Hepatocyte (in vitro differentiated cells): ENCODE data around the gene NXPH4. TPM values are rescaled to one million over a fixed set of nuclear protein-coding genes. Genes with fewer than 3 reads are reported as not detected.

Experiments used
- DNase-seq: peaks from one replicate; pipeline ENCODE4 v3.0.0-alpha.2; 2016; ENCODE audit warnings: low spot score
- H2AFZ ChIP-seq: fragments of 200-600 bp; sonication (generic); 2 replicates; pipeline ENCODE4 v1.6.0; 2016; ENCODE audit warnings: antibody characterized with exemption, mild to moderate bottlenecking
- H3K27ac ChIP-seq: fragments of 200-600 bp; sonication (generic); 2 replicates; pipeline ENCODE4 v1.5.1; 2016; ENCODE audit warnings: mild to moderate bottlenecking
- H3K27me3 ChIP-seq: fragments of 200-600 bp; sonication (generic); 2 replicates; pipeline ENCODE4 v1.6.1; 2016
- H3K36me3 ChIP-seq: fragments of 200-600 bp; sonication (generic); replicated peaks from 2 replicates; pipeline ENCODE4 v1.5.1; 2016; ENCODE audit warnings: low read depth; ENCODE audit not compliant: insufficient read depth
- H3K4me1 ChIP-seq: fragments of 200-600 bp; sonication (generic); 2 replicates; pipeline ENCODE4 v1.5.1; 2016; ENCODE audit warnings: mild to moderate bottlenecking, moderate library complexity; ENCODE audit not compliant: insufficient read depth
- H3K4me2 ChIP-seq: fragments of 200-600 bp; sonication (generic); 2 replicates; pipeline ENCODE4 v1.6.0; 2016
- H3K4me3 ChIP-seq: fragments of 200-600 bp; sonication (generic); 2 replicates; pipeline ENCODE4 v1.5.1; 2016; ENCODE audit warnings: mild to moderate bottlenecking
- H3K79me2 ChIP-seq: fragments of 200-600 bp; sonication (generic); 2 replicates; pipeline ENCODE4 v1.6.0; 2017; ENCODE audit warnings: mild to moderate bottlenecking
- H3K9me2 ChIP-seq: fragments of 200-600 bp; sonication (generic); replicated peaks from 2 replicates; pipeline ENCODE4 v1.6.0; 2017; ENCODE audit warnings: mild to moderate bottlenecking; ENCODE audit not compliant: insufficient read depth
- H3K9me3 ChIP-seq: fragments of 200-600 bp; sonication (generic); 2 replicates; pipeline ENCODE4 v1.5.1; 2016; ENCODE audit warnings: low read depth, mild to moderate bottlenecking
- H4K20me1 ChIP-seq: fragments of 200-600 bp; sonication (generic); 2 replicates; pipeline ENCODE4 v1.6.0; 2016; ENCODE audit warnings: mild to moderate bottlenecking; ENCODE audit not compliant: insufficient read depth, poor library complexity, severe bottlenecking
- EZH2 ChIP-seq: fragments of 200-600 bp; sonication (generic); IDR thresholded peaks from 2 replicates; pipeline ENCODE4 v1.6.1; 2016; ENCODE audit warnings: antibody characterized with exemption, mild to moderate bottlenecking, borderline replicate concordance
- EZH2phosphoT487 ChIP-seq: fragments of 200-600 bp; sonication (generic); IDR thresholded peaks from one replicate; pipeline ENCODE4 v1.6.1; 2018; ENCODE audit warnings: antibody characterized with exemption, mild to moderate bottlenecking, low read depth, moderate library complexity; ENCODE audit not compliant: unreplicated experiment, severe bottlenecking
- WGBS: methylation state at CpG from one replicate; pipeline ENCODE4 v1.1.6; 2016; ENCODE audit warnings: low lambda C conversion rate; ENCODE audit errors: missing lambda C conversion rate; 5-methylcytosine and 5-hydroxymethylcytosine counted together
- polyA plus RNA-seq: library from polyadenylated mRNA; unstranded; fragments of >200 nt; fragmentation: Nextera tagmentation; extraction: Ambion mirVana; gene quantifications from 2 replicates; pipeline ENCODE4 v1.2.1, GENCODE V29; 2016
- total RNA-seq: library from RNA; depleted of rRNA; stranded (reverse); fragments of >200 nt; gene quantifications from 2 replicates; pipeline ENCODE4 v1.2.3, GENCODE V29; 2014
- TF ChIP-seq, protein P1 (sequence below): fragments of 200-600 bp; sonication (generic); IDR thresholded peaks from 2 replicates; pipeline ENCODE4 v1.5.1; 2016; ENCODE audit warnings: antibody characterized with exemption, mild to moderate bottlenecking; ENCODE audit not compliant: poor library complexity

NXPH4 gene
- total and polyA plus RNA-seq, 2 experiments from 2014 or later, result 1.1 to 3.3 TPM

DNA sequence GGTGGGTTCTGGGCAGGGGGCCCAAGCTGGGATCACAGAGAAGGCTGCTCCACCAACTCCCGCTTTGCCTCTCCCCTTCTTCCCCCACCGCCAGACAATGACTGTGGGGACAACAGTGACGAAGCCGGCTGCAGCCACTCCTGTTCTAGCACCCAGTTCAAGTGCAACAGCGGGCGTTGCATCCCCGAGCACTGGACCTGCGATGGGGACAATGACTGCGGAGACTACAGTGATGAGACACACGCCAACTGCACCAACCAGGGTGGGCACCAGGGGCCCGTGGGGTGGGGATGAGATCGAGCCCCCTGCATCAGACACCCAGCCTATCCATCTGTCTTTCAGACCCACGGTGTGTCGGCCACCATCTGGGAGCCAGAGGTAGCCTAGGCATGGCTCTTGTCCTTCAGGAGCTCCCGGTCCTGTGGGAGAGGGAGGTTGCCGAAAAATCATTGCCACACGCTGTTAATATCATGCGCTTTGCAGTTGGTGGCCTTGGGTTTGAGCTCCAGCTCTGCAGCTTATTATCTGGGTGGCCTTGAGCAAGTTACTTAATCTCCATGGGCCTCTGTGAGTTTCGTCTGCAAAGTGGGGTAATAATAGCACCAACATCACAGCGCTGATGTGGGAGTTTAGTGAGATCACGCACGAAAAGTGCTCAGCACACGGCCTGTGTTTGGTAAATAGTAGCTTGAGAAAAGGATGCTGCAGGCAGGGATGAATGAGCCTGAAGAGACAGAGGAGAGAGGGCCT lies 47.4 kb upstream of the NXPH4 start:
- Histone ChIP-seq H3K27ac (no peak overlapping the region), H2AFZ (no peak overlapping the region), H3K4me3 (no peak overlapping the region), H3K27me3 (no peaks in the 10 kb centered on the region), H3K36me3 (peaks cover 2% of the 10 kb centered on the region), H3K9me3 (no peaks in the 10 kb centered on the region), H3K4me2 (no peak overlapping the region), H3K79me2 (no peaks in the 10 kb centered on the region), H4K20me1 (peaks cover 2% of the 10 kb centered on the region), H3K4me1 (no peaks in the 10 kb centered on the region), H3K9me2 (no peaks in the 10 kb centered on the region)
- DNase-seq, result no peak
- WGBS, result 95% methylated on average over 21 of the region's 23 CpGs
- TF ChIP-seq EZH2, result no peak
- TF ChIP-seq, protein P1, sequence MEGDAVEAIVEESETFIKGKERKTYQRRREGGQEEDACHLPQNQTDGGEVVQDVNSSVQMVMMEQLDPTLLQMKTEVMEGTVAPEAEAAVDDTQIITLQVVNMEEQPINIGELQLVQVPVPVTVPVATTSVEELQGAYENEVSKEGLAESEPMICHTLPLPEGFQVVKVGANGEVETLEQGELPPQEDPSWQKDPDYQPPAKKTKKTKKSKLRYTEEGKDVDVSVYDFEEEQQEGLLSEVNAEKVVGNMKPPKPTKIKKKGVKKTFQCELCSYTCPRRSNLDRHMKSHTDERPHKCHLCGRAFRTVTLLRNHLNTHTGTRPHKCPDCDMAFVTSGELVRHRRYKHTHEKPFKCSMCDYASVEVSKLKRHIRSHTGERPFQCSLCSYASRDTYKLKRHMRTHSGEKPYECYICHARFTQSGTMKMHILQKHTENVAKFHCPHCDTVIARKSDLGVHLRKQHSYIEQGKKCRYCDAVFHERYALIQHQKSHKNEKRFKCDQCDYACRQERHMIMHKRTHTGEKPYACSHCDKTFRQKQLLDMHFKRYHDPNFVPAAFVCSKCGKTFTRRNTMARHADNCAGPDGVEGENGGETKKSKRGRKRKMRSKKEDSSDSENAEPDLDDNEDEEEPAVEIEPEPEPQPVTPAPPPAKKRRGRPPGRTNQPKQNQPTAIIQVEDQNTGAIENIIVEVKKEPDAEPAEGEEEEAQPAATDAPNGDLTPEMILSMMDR, result no peak
- TF ChIP-seq EZH2phosphoT487, result no peak

GRCh38 chr12:57169969-57170368 lies 46.6 kb upstream of the NXPH4 start:
- H3K9me3 ChIP-seq, result no peaks in the 10 kb centered on the region
- TF ChIP-seq EZH2phosphoT487 (no peak), EZH2 (no peak)
- TF ChIP-seq, protein P1, result no peak
- no peak overlapping the region for H3K4me3 ChIP-seq
- no peak overlapping the region for H2AFZ ChIP-seq
- no peaks in the 10 kb centered on the region for H3K36me3 ChIP-seq
- no peak overlapping the region for H3K27ac ChIP-seq
- DNase-seq, result no peak
- H4K20me1 ChIP-seq, result peaks cover 2% of the 10 kb centered on the region
- H3K79me2 ChIP-seq, result no peaks in the 10 kb centered on the region
- no peak overlapping the region for H3K4me2 ChIP-seq
- no peaks in the 10 kb centered on the region for H3K9me2 ChIP-seq
- H3K4me1 ChIP-seq, result no peaks in the 10 kb centered on the region
- no peaks in the 10 kb centered on the region for H3K27me3 ChIP-seq
- WGBS, result 93% methylated on average over 7 of the region's 7 CpGs

GRCh38 chr12:57170408-57170807 lies 46.2 kb upstream of the NXPH4 start:
- Histone ChIP-seq H3K4me2 (no peak overlapping the region), H3K9me3 (no peaks in the 10 kb centered on the region), H3K4me3 (no peak overlapping the region), H2AFZ (no peak overlapping the region), H3K27ac (no peak overlapping the region), H3K79me2 (no peaks in the 10 kb centered on the region), H4K20me1 (peaks cover 2% of the 10 kb centered on the region), H3K4me1 (no peaks in the 10 kb centered on the region), H3K9me2 (no peaks in the 10 kb centered on the region), H3K36me3 (no peaks in the 10 kb centered on the region), H3K27me3 (no peaks in the 10 kb centered on the region)
- 95% methylated on average over 1 of the region's 1 CpG for WGBS
- TF ChIP-seq EZH2, result no peak
- DNase-seq, result no peak

DNA sequence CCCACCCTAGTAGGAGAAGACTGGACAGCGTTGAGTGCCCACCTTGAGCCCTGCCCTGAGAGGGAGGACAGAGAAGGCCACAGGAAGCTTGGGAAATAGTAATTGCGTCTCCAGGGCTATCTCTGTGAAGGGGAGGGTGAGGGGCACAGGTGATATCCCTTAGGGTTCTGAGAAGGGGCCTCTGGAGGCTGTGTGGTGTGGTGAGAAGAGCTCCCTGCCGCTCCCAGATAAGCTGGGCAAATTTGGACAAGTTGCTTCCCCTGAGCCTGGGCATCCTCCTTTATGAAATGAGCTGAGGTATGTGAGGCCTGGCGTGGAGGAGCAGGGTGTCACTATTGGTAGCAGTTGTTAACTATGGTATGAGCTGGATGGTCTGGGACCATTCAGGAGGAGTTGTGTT lies 45.7 kb upstream of the NXPH4 start:
- no peaks in the 10 kb centered on the region for H3K27me3 ChIP-seq
- TF ChIP-seq, protein P1, result no peak
- TF ChIP-seq EZH2 (no peak), EZH2phosphoT487 (no peak)
- H3K4me1 ChIP-seq, result no peaks in the 10 kb centered on the region
- H3K4me2 ChIP-seq, result no peak overlapping the region
- H3K4me3 ChIP-seq, result no peak overlapping the region
- H3K36me3 ChIP-seq, result no peaks in the 10 kb centered on the region
- H4K20me1 ChIP-seq, result peaks cover 2% of the 10 kb centered on the region
- H2AFZ ChIP-seq, result no peak overlapping the region
- DNase-seq, result no peak
- no peaks in the 10 kb centered on the region for H3K9me2 ChIP-seq
- 95% methylated on average over 4 of the region's 4 CpGs for WGBS
- no peaks in the 10 kb centered on the region for H3K79me2 ChIP-seq
- H3K27ac ChIP-seq, result peak overlapping the region; percentile 9
- no peaks in the 10 kb centered on the region for H3K9me3 ChIP-seq
